Endometrial microvascular endothelial cells (primary cell): Measurements from ENCODE around the gene SOST. TPM values are rescaled to one million over a fixed set of nuclear protein-coding genes. Genes with fewer than 3 reads are reported as not detected.

ENCODE experiments used
- in situ Hi-C: cut with HindIII; loops from 2 replicates; pipeline ENCODE4 v1.10.0; 2017; ENCODE audit warnings: low sequenced_read_pairs, low pct_unique_long_range_greater_than_20kb; ENCODE audit errors: inconsistent ontology term
- total RNA-seq: library from RNA; depleted of rRNA; stranded (reverse); fragments of >200 nt; gene quantifications from one replicate; pipeline ENCODE4 v1.2.3, GENCODE V29; 2015; ENCODE audit errors: inconsistent ontology term

The SOST gene
- total RNA-seq, 1 donor from 2014 or later = not detected

GRCh38 chr17:43778337-43779144 lies 19.9 kb upstream of the SOST start, which contains the start of gene DUSP3:
TSS of gene DUSP3 (minus strand) at chr17:43778977. CDS start at chr17:43778924, 53 bp downstream.
- in situ Hi-C loops = no loop called here

GRCh38 chr17:43774304-43775250 lies 16.0 kb upstream of the SOST start:
- in situ Hi-C loops = no loop called here

GRCh38 chr17:43772877-43773648 lies 14.5 kb upstream of the SOST start:
- in situ Hi-C loops = no loop called here

- in situ Hi-C loops = no loop called here
Measured at GRCh38 chr17:43771463-43771862, 12.9 kb upstream of the SOST start.

- in situ Hi-C loops = no loop called here
Measured at GRCh38 chr17:43770957-43771356, 12.4 kb upstream of the SOST start.

GRCh38 chr17:43769859-43770258 lies 11.3 kb upstream of the SOST start:
- in situ Hi-C loops = no loop called here

- in situ Hi-C loops = no loop called here
Measured at GRCh38 chr17:43769426-43769825, 10.8 kb upstream of the SOST start.

- in situ Hi-C loops = no loop called here
Measured at GRCh38 chr17:43768943-43769342, 10.4 kb upstream of the SOST start.

GRCh38 chr17:43768382-43768781 lies 9.8 kb upstream of the SOST start:
- in situ Hi-C loops = no loop called here

GRCh38 chr17:43767713-43768059 lies 9.1 kb upstream of the SOST start:
- in situ Hi-C loops = no loop called here

- in situ Hi-C loops = no loop called here
Measured at GRCh38 chr17:43767053-43767712, 8.6 kb upstream of the SOST start.

GRCh38 chr17:43766413-43767052 lies 7.9 kb upstream of the SOST start:
- in situ Hi-C loops = no loop called here

- in situ Hi-C loops = no loop called here
Measured at GRCh38 chr17:43760254-43760852, 1.8 kb upstream of the SOST start.

GRCh38 chr17:43759836-43760235 lies 1.2 kb upstream of the SOST start:
- in situ Hi-C loops = loop anchor here (5.0 kb wide), 1 partner anchor 63 kb away; no protein-coding TSS in a partner anchor

GRCh38 chr17:43758086-43758485 lies 505 bp downstream of the SOST start:
- in situ Hi-C loops = loop anchor here (5.0 kb wide), 1 partner anchor 61 kb away; no protein-coding TSS in a partner anchor

- in situ Hi-C loops = loop anchor here (5.0 kb wide), 1 partner anchor 60 kb away; no protein-coding TSS in a partner anchor
Measured at GRCh38 chr17:43757171-43757660, 1.4 kb downstream of the SOST start.

GRCh38 chr17:43756201-43756600 lies 2.4 kb downstream of the SOST start:
- in situ Hi-C loops = loop anchor here (5.0 kb wide), 1 partner anchor 59 kb away; no protein-coding TSS in a partner anchor
